Stimulated activated CD4-positive, alpha-beta T cell treated with anti-CD3 and anti-CD28 coated beads, Interleukin-15, amount 100 ng/mL, for 48 hours (primary cell): Measurements from ENCODE around the gene NFATC3.
"Not testable (repeated sequence)": the region's sequence is repeated elsewhere in the genome, so short reads cannot be mapped to it uniquely, and the experiment has no call there.

Experiments
- DNase-seq, 2 donors: peaks; one replicate each; pipeline ENCODE4 v3.0.0-alpha.2; 2020; ENCODE audit warnings: low read depth in 2 of 2

The NFATC3 gene

GRCh38 chr16:68089067-68089466 is 3.9 kb downstream of the NFATC3 start:
- no peak for DNase-seq

GRCh38 chr16:68090130-68090529 is 5.0 kb downstream of the NFATC3 start:
- DNase-seq = no peak

DNA sequence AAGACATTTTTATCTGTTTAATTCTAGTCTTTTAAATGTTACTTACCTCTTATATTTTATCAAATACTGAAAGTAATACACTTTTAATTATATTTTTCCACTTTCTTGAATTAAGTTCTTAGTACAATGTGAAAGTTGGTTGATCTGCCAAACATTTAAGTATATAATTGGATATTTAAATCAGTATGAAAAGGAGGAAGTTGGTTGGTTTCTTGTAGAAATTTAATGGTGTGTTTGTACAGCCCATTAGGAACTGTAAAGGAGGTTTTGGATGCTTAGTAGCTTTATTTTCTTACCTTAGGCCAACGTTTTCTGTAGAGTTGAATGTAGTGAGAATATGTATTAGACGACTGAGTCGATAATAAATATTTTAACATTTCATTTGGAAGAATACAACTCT is 5.4 kb downstream of the NFATC3 start:
- DNase-seq = no peak

GRCh38 chr16:68091380-68092261 is 6.5 kb downstream of the NFATC3 start:
- DNase-seq = no peak

- not testable (repeated sequence) for DNase-seq
Measured at GRCh38 chr16:68092275-68092674, 7.1 kb downstream of the NFATC3 start.

DNA sequence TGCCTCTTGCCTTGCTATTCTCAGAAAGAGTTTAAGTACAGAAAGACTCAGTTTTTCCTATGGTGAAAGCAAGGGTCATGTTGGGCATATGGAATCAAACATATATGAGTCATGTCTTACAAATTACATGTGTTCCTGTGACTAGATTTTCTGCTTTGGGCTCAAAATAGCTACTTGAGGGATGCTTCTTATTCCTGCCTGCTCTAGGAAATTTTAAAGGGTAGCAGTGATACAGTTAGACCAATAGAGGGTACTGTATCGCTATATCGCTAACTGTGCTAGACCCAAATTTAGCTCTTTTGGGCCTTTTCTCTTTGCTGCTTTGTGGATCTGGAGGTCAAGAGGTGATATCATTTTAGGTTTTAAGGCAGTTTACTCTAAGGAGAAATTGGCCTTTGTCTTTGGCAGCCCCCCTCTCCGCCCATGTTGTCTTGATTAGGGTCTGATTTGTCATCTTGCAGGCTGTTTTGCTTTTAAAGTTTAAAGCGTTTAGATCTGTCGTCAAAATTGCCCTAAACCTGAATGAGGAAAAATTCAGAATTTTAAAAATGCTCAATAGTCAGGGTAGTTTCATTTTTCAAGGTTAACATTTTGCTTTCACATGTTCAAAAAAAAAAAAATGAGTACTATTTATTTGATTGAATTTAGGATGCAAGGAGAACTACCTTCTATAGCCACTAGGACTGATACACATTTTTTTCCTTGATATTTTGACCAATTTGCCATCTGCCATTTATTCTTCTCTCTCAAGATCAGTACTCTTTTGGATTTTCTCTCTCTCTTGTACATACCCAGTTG is 8.8 kb downstream of the NFATC3 start:
- no peak for DNase-seq

- DNase-seq = no peak
Measured at GRCh38 chr16:68094614-68094934, 9.4 kb downstream of the NFATC3 start.

DNA sequence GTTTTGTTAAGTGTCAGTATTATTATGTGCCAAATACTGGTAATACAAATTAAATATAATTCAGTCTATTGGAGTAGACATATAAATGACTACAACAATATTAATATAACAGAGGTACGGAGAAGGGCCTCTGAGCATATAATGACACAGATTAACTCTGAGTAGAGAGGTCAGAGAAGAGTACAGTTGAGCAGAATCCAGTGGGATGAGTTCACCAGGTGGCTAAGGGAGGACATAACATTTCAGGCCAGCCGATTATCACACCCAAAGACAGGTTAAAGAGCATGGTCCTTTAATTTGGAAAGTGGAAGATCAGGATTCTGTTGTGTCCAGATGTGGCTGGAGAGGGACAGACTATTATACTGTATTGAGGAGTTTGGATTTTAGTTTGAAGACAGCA is 11.3 kb downstream of the NFATC3 start:
- DNase-seq = no peak

DNA sequence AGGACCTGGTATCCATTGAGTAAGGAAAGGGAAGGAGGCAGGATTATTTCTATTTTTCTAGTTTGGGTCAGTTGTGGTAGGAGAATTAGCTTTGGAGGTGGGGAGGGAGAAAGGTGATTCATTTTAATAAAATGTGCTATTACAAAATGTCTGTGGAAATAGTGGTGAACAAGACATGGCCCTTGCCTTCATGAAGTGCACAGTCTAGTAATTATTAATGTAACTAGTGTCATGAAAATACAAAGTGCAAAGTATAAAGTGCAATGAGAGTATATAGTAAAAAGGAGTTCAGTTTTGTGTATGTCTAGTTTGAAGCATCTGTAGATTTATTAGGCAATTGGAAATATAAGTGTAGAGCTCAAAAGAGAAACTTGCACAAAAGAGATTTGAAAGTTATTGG is 11.9 kb downstream of the NFATC3 start:
- DNase-seq = no peak

- DNase-seq = no peak
Measured at GRCh38 chr16:68097895-68098294, 12.7 kb downstream of the NFATC3 start.

GRCh38 chr16:68100488-68100887 is 15.3 kb downstream of the NFATC3 start:
- no peak for DNase-seq

DNA sequence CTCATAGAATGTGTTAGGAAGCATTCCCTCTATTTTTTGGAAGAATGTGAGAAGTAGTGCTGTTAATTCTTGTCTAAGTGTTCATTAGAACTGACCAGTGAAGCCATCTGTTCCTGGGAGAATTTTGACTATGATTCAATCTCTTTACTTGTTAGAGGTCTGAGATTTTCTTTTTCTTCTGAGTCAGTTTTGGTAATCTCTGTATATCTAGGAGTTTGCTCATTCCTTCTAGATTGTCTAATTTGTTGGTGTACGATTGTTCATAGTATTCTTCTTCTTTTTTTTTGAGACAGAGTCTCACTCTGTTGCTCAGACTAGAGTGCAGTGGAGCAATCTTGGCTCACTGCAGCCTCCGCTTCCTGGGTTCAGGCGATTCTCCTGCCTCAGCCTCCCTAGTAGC is 20.4 kb downstream of the NFATC3 start:
- DNase-seq = no peak

DNA sequence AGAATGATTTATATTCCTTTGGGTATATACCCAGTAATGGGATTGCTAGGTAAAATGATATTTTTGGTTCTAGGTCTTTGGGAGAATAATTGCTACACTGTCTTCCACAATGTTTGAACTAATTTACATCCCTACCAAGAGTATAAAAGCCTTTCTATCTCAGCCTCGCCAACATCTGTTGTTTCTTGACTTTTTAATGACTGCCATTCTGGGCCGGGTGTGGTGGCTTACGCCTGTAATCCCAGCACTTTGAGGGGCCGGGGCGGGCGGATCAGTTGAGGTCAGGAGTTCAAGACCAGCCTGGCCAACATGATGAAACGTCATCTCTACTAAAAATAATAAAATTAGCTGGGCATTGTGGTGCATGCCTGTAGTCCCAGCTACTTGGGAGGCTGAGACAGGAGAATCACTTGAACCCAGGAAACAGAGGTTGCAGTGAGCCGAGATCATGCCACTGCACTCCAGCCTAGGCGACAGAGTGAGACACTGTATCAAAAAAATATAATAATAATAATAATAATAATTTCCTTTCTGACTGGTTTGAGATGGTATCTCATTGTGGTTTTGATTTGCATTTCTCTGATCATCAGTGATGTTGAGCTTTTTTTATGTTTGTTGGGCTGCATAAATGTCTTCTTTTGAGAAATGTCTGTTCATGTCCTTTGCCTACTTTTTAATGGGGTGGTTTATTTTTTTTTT is 22.2 kb downstream of the NFATC3 start:
- not testable (repeated sequence) for DNase-seq

GRCh38 chr16:68109156-68109555 is 24.0 kb downstream of the NFATC3 start:
- not testable (repeated sequence) for DNase-seq

GRCh38 chr16:68110611-68111010 is 25.4 kb downstream of the NFATC3 start:
- not testable (repeated sequence) for DNase-seq

GRCh38 chr16:68111379-68111778 is 26.2 kb downstream of the NFATC3 start:
- DNase-seq = no peak

GRCh38 chr16:68113059-68113761 is 28.0 kb downstream of the NFATC3 start:
- DNase-seq = no peak

GRCh38 chr16:68113765-68114240 is 28.6 kb downstream of the NFATC3 start:
- no peak for DNase-seq

DNA sequence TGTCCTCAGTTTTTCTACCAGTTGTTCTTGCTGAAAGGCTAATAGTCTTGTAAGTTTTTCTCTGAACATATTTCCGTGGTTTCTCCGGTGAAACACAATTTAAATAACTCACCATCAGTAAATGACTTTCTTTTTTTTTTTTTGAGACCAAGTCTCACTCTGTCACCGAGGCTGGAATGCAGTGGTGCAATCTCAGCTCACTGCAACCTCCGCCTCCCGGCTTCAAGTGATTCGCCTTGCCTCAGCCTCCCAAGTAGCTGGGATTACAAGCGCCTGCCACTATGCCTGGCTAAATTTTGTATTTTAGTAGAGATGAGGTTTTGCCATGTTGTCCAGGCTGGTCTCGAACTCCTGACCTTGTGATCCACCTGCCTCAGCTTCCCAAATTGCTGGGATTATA is 29.8 kb downstream of the NFATC3 start:
- not testable (repeated sequence) for DNase-seq

GRCh38 chr16:68115851-68116250 is 30.7 kb downstream of the NFATC3 start:
- DNase-seq = no peak

GRCh38 chr16:68116256-68116867 is 31.2 kb downstream of the NFATC3 start:
- DNase-seq = no peak
